Measurements from ENCODE around the gene NR4A3.

- no peak for TF ChIP-seq EZH2 (IDR thresholded peaks at IDR 0.05; ENCODE audit: low read length, missing control alignments)
- no peak for TF ChIP-seq CTCF (conservative IDR thresholded peaks at IDR 0.05 in 1 of 2, IDR thresholded peaks at IDR 0.05 in 1 of 2; ENCODE audit: low read depth in 1 of 2, low read length in 2 of 2)
These were observed 28.2 kb upstream of the NR4A3 start for GRCh38 chr9:99793528-99793927.

All from fibroblast of lung (primary cell).